ENCODE measurements around the gene ZNF827.

ZNF827 gene

GRCh38 chr4:145843639-145844038, 95.0 kb downstream of the ZNF827 start:
- H4K20me1 ChIP-seq (ENCODE audit: low read depth, low read length), result no peaks in the 10 kb centered on the region
- no peak overlapping the region for H2AFZ ChIP-seq (ENCODE audit: low read depth, low read length, severe bottlenecking)
- H3K79me2 ChIP-seq (ENCODE audit: insufficient read depth, low read length), result no peaks in the 10 kb centered on the region
- no peaks in the 10 kb centered on the region for H3K9me2 ChIP-seq (replicated peaks; ENCODE audit: insufficient read depth, low read length)
- H3F3A ChIP-seq (ENCODE audit: insufficient read depth), result 0 out of 2 replicates have a peak, but pooled peaks cover 14% of the 10 kb centered on the region
- H3K9ac ChIP-seq (ENCODE audit: low read length), result no peak overlapping the region
- no peaks in the 10 kb centered on the region for H3K9me3 ChIP-seq (ENCODE audit: insufficient read depth, low read length)
- H3K27ac ChIP-seq (ENCODE audit: low read depth, low read length), result no peak overlapping the region
- TF ChIP-seq CTCF (IDR thresholded peaks at IDR 0.05; ENCODE audit: insufficient read depth, low read length, poor library complexity, severe bottlenecking) (no peak), EZH2phosphoT487 (conservative IDR thresholded peaks at IDR 0.05; ENCODE audit: low read length) (no peak)
- H3K36me3 ChIP-seq (ENCODE audit: low read length), result peaks cover 15% of the 10 kb centered on the region
- no peak overlapping the region for H3K4me2 ChIP-seq (ENCODE audit: low read depth, low read length, poor library complexity, severe bottlenecking)
- H3K4me3 ChIP-seq (ENCODE audit: insufficient read depth, low read length, poor library complexity, severe bottlenecking), result no peak overlapping the region
- no peaks in the 10 kb centered on the region for H3K27me3 ChIP-seq (ENCODE audit: low read length)

- Histone ChIP-seq H3K79me2 (ENCODE audit: insufficient read depth, low read length) (no peaks in the 10 kb centered on the region), H3K36me3 (ENCODE audit: low read length) (peaks cover 15% of the 10 kb centered on the region; the same call in 1 of the 2 replicates), H3K9ac (ENCODE audit: low read length) (no peak overlapping the region), H3F3A (ENCODE audit: insufficient read depth) (0 out of 2 replicates have a peak, but pooled peaks cover 14% of the 10 kb centered on the region), H3K9me2 (replicated peaks; ENCODE audit: insufficient read depth, low read length) (no peaks in the 10 kb centered on the region), H3K4me3 (ENCODE audit: insufficient read depth, low read length, poor library complexity, severe bottlenecking) (no peak overlapping the region), H3K9me3 (ENCODE audit: insufficient read depth, low read length) (no peaks in the 10 kb centered on the region), H3K27me3 (ENCODE audit: low read length) (no peaks in the 10 kb centered on the region), H3K4me2 (ENCODE audit: low read depth, low read length, poor library complexity, severe bottlenecking) (no peak overlapping the region), H2AFZ (ENCODE audit: low read depth, low read length, severe bottlenecking) (no peak overlapping the region), H3K27ac (ENCODE audit: low read depth, low read length) (no peak overlapping the region), H4K20me1 (ENCODE audit: low read depth, low read length) (no peaks in the 10 kb centered on the region)
- no peak for TF ChIP-seq CTCF (IDR thresholded peaks at IDR 0.05; ENCODE audit: insufficient read depth, low read length, poor library complexity, severe bottlenecking)
- no peak for TF ChIP-seq EZH2phosphoT487 (conservative IDR thresholded peaks at IDR 0.05; ENCODE audit: low read length)
Observed at GRCh38 chr4:145843148-145843547, 95.5 kb downstream of the ZNF827 start.

GRCh38 chr4:145842224-145842887, 96.3 kb downstream of the ZNF827 start:
- no peaks in the 10 kb centered on the region for H4K20me1 ChIP-seq (ENCODE audit: low read depth, low read length)
- H3K9me3 ChIP-seq (ENCODE audit: insufficient read depth, low read length), result no peaks in the 10 kb centered on the region
- TF ChIP-seq CTCF (IDR thresholded peaks at IDR 0.05; ENCODE audit: insufficient read depth, low read length, poor library complexity, severe bottlenecking), result no peak
- TF ChIP-seq EZH2phosphoT487 (conservative IDR thresholded peaks at IDR 0.05; ENCODE audit: low read length), result no peak
- no peak overlapping the region for H3K4me2 ChIP-seq (ENCODE audit: low read depth, low read length, poor library complexity, severe bottlenecking)
- H3F3A ChIP-seq (ENCODE audit: insufficient read depth), result 0 out of 2 replicates have a peak, but pooled peaks cover 14% of the 10 kb centered on the region
- H3K27ac ChIP-seq (ENCODE audit: low read depth, low read length), result no peak overlapping the region
- H2AFZ ChIP-seq (ENCODE audit: low read depth, low read length, severe bottlenecking), result no peak overlapping the region
- H3K79me2 ChIP-seq (ENCODE audit: insufficient read depth, low read length), result no peaks in the 10 kb centered on the region
- peaks cover 15% of the 10 kb centered on the region; the same call in 1 of the 2 replicates for H3K36me3 ChIP-seq (ENCODE audit: low read length)
- no peaks in the 10 kb centered on the region for H3K9me2 ChIP-seq (replicated peaks; ENCODE audit: insufficient read depth, low read length)
- no peak overlapping the region for H3K4me3 ChIP-seq (ENCODE audit: insufficient read depth, low read length, poor library complexity, severe bottlenecking)
- no peak overlapping the region for H3K9ac ChIP-seq (ENCODE audit: low read length)
- no peaks in the 10 kb centered on the region for H3K27me3 ChIP-seq (ENCODE audit: low read length)
